ENCODE measurements around the gene CYB5A. TPM values are rescaled to one million over a fixed set of nuclear protein-coding genes. Genes with fewer than 3 reads are reported as not detected.

The CYB5A gene
- total RNA-seq, 4 donors from 2014 or later: 45.7 to 95.3 (median 64.5) TPM

GRCh38 chr18:74278983-74279382 lies 12.8 kb downstream of the CYB5A start:
- peaks cover 6 to 28% of the 10 kb centered on the region in 2 donors for H3K4me1 ChIP-seq
- WGBS, 2 donors: 99 to 100% methylated on average over 7 of the region's 7 CpGs

GRCh38 chr18:74278058-74278457 lies 13.7 kb downstream of the CYB5A start:
- WGBS, 2 donors: 78 to 88% methylated on average over 3 to 7 of the region's 7 CpGs
- no peak overlapping the region for H3K4me3 ChIP-seq (replicated peaks in 1 of 3)
- DNase-seq: no peak
- H3K27me3 ChIP-seq: no peaks in the 10 kb centered on the region
- H3K36me3 ChIP-seq: no peaks in the 10 kb centered on the region
- intact Hi-C loops (cut with DNase I): no loop called here
- H3K27ac ChIP-seq: no peak overlapping the region
- H3K4me1 ChIP-seq: peaks cover 6 to 28% of the 10 kb centered on the region in 2 donors
- TF ChIP-seq POLR2A (IDR thresholded peaks at IDR 0.05): no peak
- TF ChIP-seq CTCF (IDR thresholded peaks at IDR 0.05): no peak
- H3K9me3 ChIP-seq: no peaks in the 10 kb centered on the region

More at GRCh38 chr18:74278983-74279382, 12.8 kb downstream of the CYB5A start:
- intact Hi-C loops (cut with DNase I): no loop called here
- no peak for TF ChIP-seq POLR2A (IDR thresholded peaks at IDR 0.05)
- no peak for TF ChIP-seq CTCF (IDR thresholded peaks at IDR 0.05)
- no peak for DNase-seq
- H3K27me3 ChIP-seq: no peaks in the 10 kb centered on the region
- H3K36me3 ChIP-seq: no peaks in the 10 kb centered on the region
- H3K27ac ChIP-seq: no peak overlapping the region
- H3K9me3 ChIP-seq: no peaks in the 10 kb centered on the region
- H3K4me3 ChIP-seq (replicated peaks in 1 of 3): no peak overlapping the region

GRCh38 chr18:74277296-74277695 lies 14.5 kb downstream of the CYB5A start:
- H3K4me3 ChIP-seq (replicated peaks in 1 of 3): no peak overlapping the region
- H3K27me3 ChIP-seq: no peaks in the 10 kb centered on the region
- H3K9me3 ChIP-seq: no peaks in the 10 kb centered on the region
- H3K36me3 ChIP-seq: no peaks in the 10 kb centered on the region
- H3K4me1 ChIP-seq: peaks cover 6 to 20% of the 10 kb centered on the region in 2 donors
- no peak overlapping the region for H3K27ac ChIP-seq
- WGBS, 2 donors: 84 to 100% methylated on average over 2 of the region's 2 CpGs
- intact Hi-C loops (cut with DNase I): no loop called here
- TF ChIP-seq POLR2A (IDR thresholded peaks at IDR 0.05) (no peak), CTCF (IDR thresholded peaks at IDR 0.05) (no peak)
- DNase-seq: no peak

- Histone ChIP-seq H3K4me1 (peaks cover 0 to 13% of the 10 kb centered on the region in 2 donors), H3K27ac (no peak overlapping the region), H3K36me3 (no peaks in the 10 kb centered on the region), H3K4me3 (replicated peaks in 1 of 3) (no peak overlapping the region), H3K27me3 (no peaks in the 10 kb centered on the region), H3K9me3 (no peaks in the 10 kb centered on the region)
- intact Hi-C loops (cut with DNase I): no loop called here
- TF ChIP-seq CTCF (IDR thresholded peaks at IDR 0.05) (no peak), POLR2A (IDR thresholded peaks at IDR 0.05) (no peak)
- WGBS, 2 donors: 68 to 76% methylated on average over 10 of the region's 10 CpGs
- DNase-seq: no peak
These were observed 15.2 kb downstream of the CYB5A start for GRCh38 chr18:74276609-74277008.

- WGBS, 2 donors: 86 to 91% methylated on average over 11 of the region's 11 CpGs
- H3K4me1 ChIP-seq: peaks cover 0 to 5% of the 10 kb centered on the region in 2 donors
- intact Hi-C loops (cut with DNase I): no loop called here
These were observed 16.0 kb downstream of the CYB5A start for GRCh38 chr18:74275736-74276135.

More at GRCh38 chr18:74275736-74276135, 16.0 kb downstream of the CYB5A start:
- H3K27ac ChIP-seq: no peak overlapping the region
- TF ChIP-seq CTCF (IDR thresholded peaks at IDR 0.05) (no peak), POLR2A (IDR thresholded peaks at IDR 0.05) (no peak)
- no peak for DNase-seq
- H3K9me3 ChIP-seq: no peaks in the 10 kb centered on the region
- no peak overlapping the region for H3K4me3 ChIP-seq (replicated peaks in 1 of 3)
- no peaks in the 10 kb centered on the region for H3K27me3 ChIP-seq
- no peaks in the 10 kb centered on the region for H3K36me3 ChIP-seq

Data from thyroid gland (tissue), 4 donors.